Measurements from ENCODE around the gene DMXL1.

GRCh38 chr5:119136666-119137318, 65.9 kb downstream of the DMXL1 start:
- TF ChIP-seq, protein P1, sequence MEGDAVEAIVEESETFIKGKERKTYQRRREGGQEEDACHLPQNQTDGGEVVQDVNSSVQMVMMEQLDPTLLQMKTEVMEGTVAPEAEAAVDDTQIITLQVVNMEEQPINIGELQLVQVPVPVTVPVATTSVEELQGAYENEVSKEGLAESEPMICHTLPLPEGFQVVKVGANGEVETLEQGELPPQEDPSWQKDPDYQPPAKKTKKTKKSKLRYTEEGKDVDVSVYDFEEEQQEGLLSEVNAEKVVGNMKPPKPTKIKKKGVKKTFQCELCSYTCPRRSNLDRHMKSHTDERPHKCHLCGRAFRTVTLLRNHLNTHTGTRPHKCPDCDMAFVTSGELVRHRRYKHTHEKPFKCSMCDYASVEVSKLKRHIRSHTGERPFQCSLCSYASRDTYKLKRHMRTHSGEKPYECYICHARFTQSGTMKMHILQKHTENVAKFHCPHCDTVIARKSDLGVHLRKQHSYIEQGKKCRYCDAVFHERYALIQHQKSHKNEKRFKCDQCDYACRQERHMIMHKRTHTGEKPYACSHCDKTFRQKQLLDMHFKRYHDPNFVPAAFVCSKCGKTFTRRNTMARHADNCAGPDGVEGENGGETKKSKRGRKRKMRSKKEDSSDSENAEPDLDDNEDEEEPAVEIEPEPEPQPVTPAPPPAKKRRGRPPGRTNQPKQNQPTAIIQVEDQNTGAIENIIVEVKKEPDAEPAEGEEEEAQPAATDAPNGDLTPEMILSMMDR (IDR thresholded peaks at IDR 0.05): no peak
- no peak for TF ChIP-seq EZH2 (IDR thresholded peaks at IDR 0.05)
